ENCODE data around the gene NCK2.

DNA sequence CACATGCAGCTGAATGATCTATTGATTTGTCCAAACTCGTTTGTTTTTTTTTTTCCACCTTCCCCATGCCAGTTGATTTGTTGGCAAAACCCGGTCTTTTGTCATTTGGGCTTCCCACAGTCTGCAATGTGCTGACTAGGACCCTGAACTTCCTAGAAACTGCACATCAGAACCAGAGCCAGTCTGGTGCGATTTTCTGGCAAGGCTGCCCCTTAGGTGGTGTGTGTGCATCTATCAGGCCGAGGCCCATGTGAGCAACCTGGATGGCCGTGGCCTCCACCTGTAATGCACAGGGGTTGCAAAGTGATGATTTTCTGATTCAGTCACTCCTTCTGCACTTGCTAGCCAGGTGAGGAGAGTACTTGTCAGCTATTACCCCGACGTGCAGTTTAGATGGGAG is 47.8 kb downstream of the NCK2 start:
- TF ChIP-seq CTCF (IDR thresholded peaks at IDR 0.05) (no peak), POLR2A (IDR thresholded peaks at IDR 0.05) (no peak)
